Vagina (tissue), 2 donors: ENCODE data around the gene UNK.

Experiments
- CTCF ChIP-seq, 3 experiments: fragments of 450-650 bp in 2 of 3; fragments of 200-600 bp in 1 of 3; sonication (generic) in 1 of 3; IDR thresholded peaks; one replicate each; pipeline ENCODE4 v1.5.1; 2017 to 2019; ENCODE audit warnings: antibody characterized with exemption in 3 of 3, mild to moderate bottlenecking in 2 of 3, moderate library complexity in 2 of 3
- POLR2A ChIP-seq, 2 donors: fragments of 450-650 bp; IDR thresholded peaks; one replicate each; pipeline ENCODE4 v1.6.1; 2017; ENCODE audit warnings: antibody characterized with exemption in 2 of 2, mild to moderate bottlenecking in 2 of 2, moderate library complexity in 2 of 2
- POLR2AphosphoS5 ChIP-seq, 2 donors: sonication (generic); formaldehyde crosslinking; IDR thresholded peaks; one replicate each; pipeline ENCODE4 v1.9.0; 2017; ENCODE audit warnings: antibody characterized with exemption in 2 of 2, mild to moderate bottlenecking in 2 of 2, low read depth in 1 of 2; ENCODE audit not compliant: insufficient read depth in 1 of 2

DNA sequence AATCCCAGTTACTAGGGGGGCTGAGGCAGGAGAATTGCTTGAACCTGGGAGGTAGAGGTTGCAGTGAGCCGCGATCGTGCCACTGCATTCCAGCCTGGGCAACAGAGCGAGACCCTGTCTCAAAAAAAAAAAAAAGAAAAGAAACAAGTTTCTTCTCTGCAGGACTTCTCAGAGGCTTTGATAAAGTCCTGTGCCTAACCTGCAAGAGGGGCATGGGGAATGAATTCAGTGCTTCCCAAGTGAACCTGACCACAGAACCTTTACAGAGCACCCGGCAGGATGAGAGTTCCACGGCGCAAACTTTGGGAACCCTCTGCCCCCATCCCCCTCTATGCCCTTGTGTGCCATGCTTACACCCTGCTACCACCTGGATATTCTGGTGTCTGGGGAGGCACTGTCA is 45.4 kb upstream of the UNK start:
- TF ChIP-seq CTCF (IDR thresholded peaks at IDR 0.05) (no peak), POLR2A (IDR thresholded peaks at IDR 0.05) (no peak), POLR2AphosphoS5 (IDR thresholded peaks at IDR 0.05; ENCODE audit: insufficient read depth in 1 of 2, low read depth in 1 of 2) (no peak)
